H9 (cell line): ENCODE measurements around the gene HPD. TPM values are rescaled to one million over a fixed set of nuclear protein-coding genes. Genes with fewer than 3 reads are reported as not detected.

ENCODE experiments used
- DNase-seq: peaks from one replicate; pipeline ENCODE4 v3.0.0-alpha.2; 2017
- H2AFZ ChIP-seq: one replicate; pipeline ENCODE4 v1.6.1; 2013; ENCODE audit warnings: mild to moderate bottlenecking, low read length, control low read depth, moderate library complexity
- H2AK5ac ChIP-seq: 2 replicates; pipeline ENCODE4 v1.6.1; 2013; ENCODE audit warnings: low read length, control low read depth, mixed read lengths; ENCODE audit not compliant: insufficient read length
- H2BK120ac ChIP-seq: one replicate; pipeline ENCODE4 v1.6.1; 2013; ENCODE audit warnings: low read depth, mild to moderate bottlenecking, low read length, control low read depth, inconsistent platforms; ENCODE audit not compliant: poor library complexity, severe bottlenecking
- H2BK12ac ChIP-seq: 2 replicates; pipeline ENCODE4 v1.6.1; 2013; ENCODE audit warnings: low read length, control low read depth, mixed read lengths, low read depth; ENCODE audit not compliant: insufficient read length
- H2BK15ac ChIP-seq: 2 replicates; pipeline ENCODE4 v1.6.1; 2013; ENCODE audit warnings: low read depth, low read length, control low read depth
- H2BK20ac ChIP-seq: one replicate; pipeline ENCODE4 v1.6.1; 2013; ENCODE audit warnings: low read depth, mild to moderate bottlenecking, low read length, control low read depth, inconsistent platforms; ENCODE audit not compliant: poor library complexity, severe bottlenecking
- H2BK5ac ChIP-seq: 2 replicates; pipeline ENCODE4 v1.6.1; 2013; ENCODE audit warnings: low read length, control low read depth, mixed read lengths; ENCODE audit not compliant: insufficient read length
- H3K14ac ChIP-seq: 2 replicates; pipeline ENCODE4 v1.6.1; 2013; ENCODE audit warnings: low read length, control low read depth; ENCODE audit not compliant: insufficient read depth
- H3K18ac ChIP-seq: 2 replicates; pipeline ENCODE4 v1.6.1; 2013; ENCODE audit warnings: low read depth, mild to moderate bottlenecking, mixed read lengths, low read length, control low read depth; ENCODE audit not compliant: insufficient read length
- H3K23ac ChIP-seq: 2 replicates; pipeline ENCODE4 v1.6.1; 2013; ENCODE audit warnings: low read length, control low read depth, mixed read lengths, low read depth; ENCODE audit not compliant: insufficient read length
- H3K23me2 ChIP-seq: 2 replicates; pipeline ENCODE4 v1.6.1; 2013; ENCODE audit warnings: low read depth, mild to moderate bottlenecking, mixed read lengths, low read length, control low read depth; ENCODE audit not compliant: insufficient read length, poor library complexity, severe bottlenecking
- H3K27ac ChIP-seq: 2 replicates; pipeline ENCODE4 v1.5.1; 2013; ENCODE audit warnings: low read length, control low read depth, mixed read lengths, low read depth; ENCODE audit not compliant: insufficient read length
- H3K27me3 ChIP-seq: 2 replicates; pipeline ENCODE4 v1.6.1; 2013; ENCODE audit warnings: low read length, control low read depth, inconsistent platforms; ENCODE audit not compliant: insufficient read depth
- H3K4ac ChIP-seq: 2 replicates; pipeline ENCODE4 v1.6.1; 2013; ENCODE audit warnings: low read depth, mild to moderate bottlenecking, control low read depth, inconsistent platforms, low read length, moderate library complexity
- H3K4me1 ChIP-seq: 2 replicates; pipeline ENCODE4 v1.6.1; 2013; ENCODE audit warnings: low read length, control low read depth, inconsistent platforms; ENCODE audit not compliant: insufficient read depth
- H3K4me2 ChIP-seq: 2 replicates; pipeline ENCODE4 v1.6.1; 2013; ENCODE audit warnings: low read length, control low read depth, mixed read lengths; ENCODE audit not compliant: insufficient read length, insufficient read depth
- H3K56ac ChIP-seq: 2 replicates; pipeline ENCODE4 v1.6.1; 2013; ENCODE audit warnings: low read depth, mild to moderate bottlenecking, mixed read lengths, low read length, control low read depth; ENCODE audit not compliant: insufficient read length
- H3K79me1 ChIP-seq: 2 replicates; pipeline ENCODE4 v1.6.1; 2013; ENCODE audit warnings: low read depth, mild to moderate bottlenecking, moderate library complexity, low read length, control low read depth, inconsistent platforms; ENCODE audit not compliant: insufficient read depth, poor library complexity, severe bottlenecking
- H3K79me2 ChIP-seq: 2 replicates; pipeline ENCODE4 v1.6.1; 2013; ENCODE audit warnings: low read length, control low read depth, inconsistent platforms; ENCODE audit not compliant: insufficient read depth
- H3K9ac ChIP-seq: 2 replicates; pipeline ENCODE4 v1.6.1; 2013; ENCODE audit warnings: low read length, control low read depth, mixed read lengths; ENCODE audit not compliant: insufficient read length; ENCODE audit errors: extremely low read depth
- H3K9me3 ChIP-seq: one replicate; pipeline ENCODE4 v1.6.1; 2013; ENCODE audit warnings: low read depth, low read length, inconsistent platforms; ENCODE audit not compliant: control insufficient read depth
- H3T11ph ChIP-seq: one replicate; pipeline ENCODE4 v1.6.1; 2013; ENCODE audit warnings: mild to moderate bottlenecking, low read length, control low read depth, inconsistent platforms
- H4K20me1 ChIP-seq: one replicate; pipeline ENCODE4 v1.6.1; 2013; ENCODE audit not compliant: control insufficient read depth, insufficient read length, insufficient read depth
- H4K5ac ChIP-seq: 2 replicates; pipeline ENCODE4 v1.6.1; 2013; ENCODE audit warnings: low read depth, mild to moderate bottlenecking, mixed read lengths, low read length, control low read depth; ENCODE audit not compliant: insufficient read length
- H4K8ac ChIP-seq: replicated peaks from 2 replicates; pipeline ENCODE4 v1.6.1; 2013; ENCODE audit warnings: low read length, control low read depth, mixed read lengths, low read depth; ENCODE audit not compliant: insufficient read length
- H4K91ac ChIP-seq: 2 replicates; pipeline ENCODE4 v1.6.1; 2013; ENCODE audit warnings: low read depth, mild to moderate bottlenecking, moderate library complexity, mixed read lengths, low read length, control low read depth; ENCODE audit not compliant: insufficient read length
- H3K27ac Mint-ChIP-seq, 3 experiments: 2 replicates in 2 of 3; 3 replicates in 1 of 3; pipeline ENCODE4 v1.8.0; 2020 to 2021; ENCODE audit warnings: mixed read lengths in 3 of 3, mild to moderate bottlenecking in 1 of 3, moderate library complexity in 1 of 3
- H3K27me3 Mint-ChIP-seq: 2 replicates; pipeline ENCODE4 v1.8.0; 2021; ENCODE audit warnings: low read depth, mild to moderate bottlenecking, moderate library complexity, mixed read lengths
- H3K36me3 Mint-ChIP-seq, 3 experiments: 2 replicates in 2 of 3; 3 replicates in 1 of 3; pipeline ENCODE4 v1.8.0; 2020 to 2021; ENCODE audit warnings: low read depth in 3 of 3, mixed read lengths in 3 of 3; ENCODE audit not compliant: insufficient read depth in 1 of 3
- H3K4me1 Mint-ChIP-seq, 2 experiments: 2 replicates each; pipeline ENCODE4 v1.8.0; 2020; ENCODE audit warnings: mixed read lengths in 2 of 2
- H3K4me3 Mint-ChIP-seq, 2 experiments: 2 replicates in 1 of 2; 3 replicates in 1 of 2; pipeline ENCODE4 v1.8.0; 2020 to 2021; ENCODE audit warnings: mild to moderate bottlenecking in 2 of 2, mixed read lengths in 2 of 2, moderate library complexity in 1 of 2
- H3K9me3 Mint-ChIP-seq, 2 experiments: 2 replicates in 1 of 2; 3 replicates in 1 of 2; pipeline ENCODE4 v1.8.0; 2020; ENCODE audit warnings: mild to moderate bottlenecking in 2 of 2, mixed read lengths in 2 of 2, moderate library complexity in 1 of 2
- WGBS: extraction: QIAGEN DNeasy Blood & Tissue Kit; methylation state at CpG from one replicate; pipeline ENCODE4 v1.1.7; 2013; ENCODE audit warnings: missing lambda C conversion rate, low lambda C conversion rate, mixed read lengths; ENCODE audit not compliant: insufficient read length; ENCODE audit errors: extremely low coverage; 5-methylcytosine and 5-hydroxymethylcytosine counted together
- total RNA-seq: library from RNA; stranded (reverse); gene quantifications from 2 replicates; pipeline ENCODE4 v1.2.1, GENCODE V29; 2021
- TF ChIP-seq, protein P1 (sequence below): fragments of 200-600 bp; sonication (generic); conservative IDR thresholded peaks from 3 replicates; pipeline ENCODE4 v1.8.0; 2021; ENCODE audit warnings: antibody characterized with exemption, mild to moderate bottlenecking

HPD gene
- total RNA-seq, 1 experiment from 2014 or later: not detected

DNA sequence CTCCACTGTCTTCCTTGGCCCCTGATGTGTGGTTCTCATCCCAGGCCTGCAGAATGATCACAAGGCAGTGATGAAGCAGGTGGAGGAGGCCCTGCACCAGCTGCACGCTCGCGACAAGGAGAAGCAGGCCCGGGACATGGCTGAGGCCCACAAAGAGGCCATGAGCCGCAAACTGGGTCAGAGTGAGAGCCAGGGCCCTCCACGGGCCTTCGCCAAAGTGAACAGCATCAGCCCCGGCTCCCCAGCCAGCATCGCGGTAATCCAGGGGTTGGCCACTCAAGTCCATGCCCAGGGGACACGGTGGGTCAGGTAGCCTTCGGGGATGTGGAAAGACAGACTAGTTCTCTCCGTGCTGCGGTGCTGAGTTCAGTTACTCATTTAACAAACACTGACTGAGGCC is 40.9 kb upstream of the HPD start:
- H3K79me1 ChIP-seq: no peaks in the 10 kb centered on the region
- H3K18ac ChIP-seq: no peak overlapping the region
- H2AFZ ChIP-seq: no peak overlapping the region
- no peak overlapping the region for H3T11ph ChIP-seq
- no peak overlapping the region for H3K9ac ChIP-seq
- no peaks in the 10 kb centered on the region for H4K20me1 ChIP-seq
- H2BK5ac ChIP-seq: no peak overlapping the region
- H3K27me3 ChIP-seq: no peaks in the 10 kb centered on the region
- no peak overlapping the region for H3K4ac ChIP-seq
- TF ChIP-seq, protein P1, sequence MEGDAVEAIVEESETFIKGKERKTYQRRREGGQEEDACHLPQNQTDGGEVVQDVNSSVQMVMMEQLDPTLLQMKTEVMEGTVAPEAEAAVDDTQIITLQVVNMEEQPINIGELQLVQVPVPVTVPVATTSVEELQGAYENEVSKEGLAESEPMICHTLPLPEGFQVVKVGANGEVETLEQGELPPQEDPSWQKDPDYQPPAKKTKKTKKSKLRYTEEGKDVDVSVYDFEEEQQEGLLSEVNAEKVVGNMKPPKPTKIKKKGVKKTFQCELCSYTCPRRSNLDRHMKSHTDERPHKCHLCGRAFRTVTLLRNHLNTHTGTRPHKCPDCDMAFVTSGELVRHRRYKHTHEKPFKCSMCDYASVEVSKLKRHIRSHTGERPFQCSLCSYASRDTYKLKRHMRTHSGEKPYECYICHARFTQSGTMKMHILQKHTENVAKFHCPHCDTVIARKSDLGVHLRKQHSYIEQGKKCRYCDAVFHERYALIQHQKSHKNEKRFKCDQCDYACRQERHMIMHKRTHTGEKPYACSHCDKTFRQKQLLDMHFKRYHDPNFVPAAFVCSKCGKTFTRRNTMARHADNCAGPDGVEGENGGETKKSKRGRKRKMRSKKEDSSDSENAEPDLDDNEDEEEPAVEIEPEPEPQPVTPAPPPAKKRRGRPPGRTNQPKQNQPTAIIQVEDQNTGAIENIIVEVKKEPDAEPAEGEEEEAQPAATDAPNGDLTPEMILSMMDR: no peak
- WGBS: no CpG with 5 or more reads among the region's 14 CpGs
- no peak overlapping the region for H4K5ac ChIP-seq
- H3K23me2 ChIP-seq: no peaks in the 10 kb centered on the region
- peaks cover 19 to 72% (median 51%) of the 10 kb centered on the region in 3 experiments; a peak in 6 of 7 replicates for H3K36me3 Mint-ChIP-seq
- H3K56ac ChIP-seq: no peak overlapping the region
- H3K4me2 ChIP-seq: no peak overlapping the region
- H3K27me3 Mint-ChIP-seq: no peaks in the 10 kb centered on the region
- H3K27ac Mint-ChIP-seq: peak overlapping the region in 1 of 3 experiments; percentile 44; a peak in 1 of 7 replicates
- no peak overlapping the region for H3K23ac ChIP-seq
- H2BK20ac ChIP-seq: no peak overlapping the region
- no peak overlapping the region for H2BK15ac ChIP-seq
- H3K4me3 Mint-ChIP-seq: no peak overlapping the region
- no peaks in the 10 kb centered on the region for H3K9me3 ChIP-seq
- DNase-seq: no peak
- no peaks in the 10 kb centered on the region for H3K9me3 Mint-ChIP-seq
- H4K91ac ChIP-seq: no peak overlapping the region
- no peaks in the 10 kb centered on the region for H3K4me1 ChIP-seq
- H3K79me2 ChIP-seq: no peaks in the 10 kb centered on the region
- H2AK5ac ChIP-seq: no peak overlapping the region
- no peak overlapping the region for H2BK120ac ChIP-seq
- peaks cover 0 to under 1% of the 10 kb centered on the region in 2 experiments; a peak in 2 of 4 replicates for H3K4me1 Mint-ChIP-seq
- no peak overlapping the region for H4K8ac ChIP-seq
- no peak overlapping the region for H3K27ac ChIP-seq
- no peak overlapping the region for H2BK12ac ChIP-seq
- H3K14ac ChIP-seq: no peak overlapping the region
